Activated CD8-positive, alpha-beta T cell treated with anti-CD3 and anti-CD28 coated beads, Interleukin-2, amount 10 ng/mL, durations not matched to agents 7 days and 5 days (primary cell): Measurements from ENCODE around the gene ERC2. TPM values are rescaled to one million over a fixed set of nuclear protein-coding genes. Genes with fewer than 3 reads are reported as not detected.

Experiments used
- ATAC-seq: fragments of 150-1000 bp; cut with Tn5 transposase; one replicate; pipeline ENCODE4 v1.10.0; 2021; ENCODE audit warnings: moderate library complexity
- CTCF ChIA-PET: fragments of 350-600 bp; sonication (Branson Sonifier 250); formaldehyde crosslinking; loops from one replicate; lab custom pipeline; 2021; ENCODE audit warnings: antibody characterized with exemption; lab: Charles Lee
- POLR2A ChIA-PET: fragments of 350-600 bp; sonication (Branson Sonifier 250); formaldehyde crosslinking; loops from one replicate; lab custom pipeline; 2021; ENCODE audit warnings: antibody characterized with exemption; lab: Charles Lee
- DNase-seq: peaks from one replicate; pipeline ENCODE4 v3.0.0-alpha.2; 2020
- H3K27ac Mint-ChIP-seq: one replicate; pipeline ENCODE4 v1.8.0; 2021; ENCODE audit warnings: mild to moderate bottlenecking, mixed read lengths
- H3K27me3 Mint-ChIP-seq: one replicate; pipeline ENCODE4 v1.8.0; 2021; ENCODE audit warnings: low read depth, mixed read lengths
- H3K36me3 Mint-ChIP-seq: one replicate; pipeline ENCODE4 v1.8.0; 2021; ENCODE audit warnings: low read depth, mixed read lengths
- H3K4me1 Mint-ChIP-seq: one replicate; pipeline ENCODE4 v1.8.0; 2021; ENCODE audit warnings: low read depth, mixed read lengths
- H3K4me3 Mint-ChIP-seq: one replicate; pipeline ENCODE4 v1.8.0; 2021; ENCODE audit warnings: mild to moderate bottlenecking, mixed read lengths
- H3K9me3 Mint-ChIP-seq: one replicate; pipeline ENCODE4 v1.8.0; 2022; ENCODE audit warnings: mixed read lengths; ENCODE audit not compliant: insufficient read depth
- total RNA-seq, 2 experiments: library from RNA; stranded (reverse); gene quantifications; one replicate each; pipeline ENCODE4 v1.2.3, GENCODE V29; 2021

The ERC2 gene
- total RNA-seq, 2 experiments from 2014 or later: not detected

DNA sequence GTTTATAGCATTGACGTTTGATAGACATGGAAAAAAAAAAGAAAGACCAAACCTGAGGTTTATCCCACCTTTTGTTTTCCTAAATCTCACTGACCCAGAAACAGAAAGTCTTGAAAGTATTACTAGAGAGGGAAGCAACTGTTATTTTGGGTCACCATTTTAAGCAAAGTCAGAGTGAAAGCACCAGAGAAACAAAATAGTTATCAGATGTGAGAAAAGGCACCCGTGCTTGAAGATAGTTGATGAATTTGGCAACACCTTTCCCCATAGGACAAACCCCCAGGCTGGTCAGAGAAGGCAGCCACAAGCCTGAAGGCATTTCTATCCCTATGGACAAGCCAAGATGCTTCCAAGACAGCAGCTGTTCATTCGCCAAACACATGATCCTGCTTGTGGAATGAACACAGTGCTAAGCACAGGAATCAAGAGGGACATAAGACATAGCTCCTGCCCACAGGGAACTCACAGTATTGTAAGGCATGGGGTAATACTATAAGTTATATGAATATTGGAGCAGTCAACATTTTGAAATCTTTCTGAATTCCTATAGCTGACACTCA lies 170.9 kb downstream of the ERC2 start:
- ChIA-PET POLR2A (no interaction called here), CTCF (no interaction called here)
- no peaks in the 10 kb centered on the region for H3K36me3 Mint-ChIP-seq
- H3K9me3 Mint-ChIP-seq: no peaks in the 10 kb centered on the region
- peaks cover 3% of the 10 kb centered on the region for H3K27me3 Mint-ChIP-seq
- H3K4me1 Mint-ChIP-seq: no peaks in the 10 kb centered on the region
- DNase-seq (no peak), ATAC-seq (no peak)
- no peak overlapping the region for H3K4me3 Mint-ChIP-seq
- H3K27ac Mint-ChIP-seq: no peak overlapping the region

DNA sequence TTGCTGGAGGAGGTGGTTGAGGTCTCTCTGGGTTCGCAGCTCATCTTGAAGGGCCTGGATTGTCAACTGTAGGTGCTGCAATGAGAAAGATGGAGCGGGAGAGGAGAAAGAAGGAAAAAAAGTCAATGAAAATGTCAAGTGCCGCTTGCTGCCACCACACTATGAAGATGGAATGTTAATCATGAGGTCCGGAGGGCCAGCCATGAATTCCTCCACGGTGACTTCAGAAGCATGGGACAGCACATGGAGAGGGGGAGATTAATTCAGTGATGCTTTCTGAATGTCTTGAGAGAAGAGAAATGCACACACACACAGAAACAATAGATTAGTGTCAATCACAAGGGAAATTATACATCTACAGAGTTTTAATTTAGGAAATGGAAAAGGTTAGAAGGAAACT lies 171.9 kb downstream of the ERC2 start:
- no peak for ATAC-seq
- CTCF ChIA-PET: no interaction called here
- Mint-ChIP-seq H3K27me3 (peaks cover 2% of the 10 kb centered on the region), H3K36me3 (no peaks in the 10 kb centered on the region), H3K4me1 (peaks cover 3% of the 10 kb centered on the region), H3K9me3 (no peaks in the 10 kb centered on the region), H3K4me3 (no peak overlapping the region), H3K27ac (no peak overlapping the region)
- no peak for DNase-seq
- POLR2A ChIA-PET: no interaction called here

DNA sequence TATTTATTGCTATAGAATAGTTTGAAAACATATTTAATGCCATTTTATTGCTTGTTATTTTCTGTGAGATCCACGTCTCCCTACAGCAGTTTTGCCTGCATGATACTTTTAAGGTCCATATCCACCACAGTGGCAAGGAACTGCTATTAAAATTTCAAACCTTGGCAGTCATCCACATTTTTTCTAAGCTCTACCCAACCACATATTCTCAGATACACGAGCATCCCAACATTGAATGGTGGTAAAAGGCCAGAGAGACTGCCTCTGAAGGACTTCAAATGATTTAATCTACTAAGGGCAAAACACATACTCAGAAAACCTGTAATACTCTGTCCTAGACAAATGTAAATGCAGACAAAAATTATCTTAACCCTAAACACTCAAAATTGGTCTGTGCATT lies 173.1 kb downstream of the ERC2 start:
- CTCF ChIA-PET: no interaction called here
- DNase-seq: no peak
- POLR2A ChIA-PET: no interaction called here
- no peak overlapping the region for H3K27ac Mint-ChIP-seq
- H3K4me1 Mint-ChIP-seq: peaks cover 10% of the 10 kb centered on the region
- H3K9me3 Mint-ChIP-seq: no peaks in the 10 kb centered on the region
- no peak overlapping the region for H3K4me3 Mint-ChIP-seq
- no peak for ATAC-seq
- H3K36me3 Mint-ChIP-seq: no peaks in the 10 kb centered on the region
- H3K27me3 Mint-ChIP-seq: no peaks in the 10 kb centered on the region

DNA sequence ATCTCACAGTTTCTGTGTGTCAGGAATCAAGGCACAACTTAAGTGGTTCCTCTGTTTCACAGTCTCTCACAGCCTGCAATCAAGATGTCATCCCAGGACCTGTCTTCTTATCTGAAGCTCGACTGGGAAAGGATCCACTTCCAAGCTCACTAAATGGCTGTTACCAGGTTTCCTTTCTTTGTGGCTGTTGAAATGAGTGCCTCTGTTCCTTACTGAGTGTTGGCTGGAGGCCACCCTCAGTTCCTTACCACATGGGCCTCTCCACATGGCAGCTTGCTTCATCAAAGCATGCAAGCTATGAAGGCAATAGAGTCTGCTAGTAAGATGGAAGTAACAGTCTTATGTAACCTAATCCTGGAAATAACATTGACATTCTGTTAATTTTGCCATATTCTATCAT lies 174.0 kb downstream of the ERC2 start:
- H3K4me3 Mint-ChIP-seq: no peak overlapping the region
- DNase-seq (no peak), ATAC-seq (no peak)
- H3K36me3 Mint-ChIP-seq: no peaks in the 10 kb centered on the region
- no peaks in the 10 kb centered on the region for H3K9me3 Mint-ChIP-seq
- peaks cover 19% of the 10 kb centered on the region for H3K4me1 Mint-ChIP-seq
- ChIA-PET CTCF (interaction anchor here (4.8 kb wide), 1 partner anchor 10 kb away, joined by 22 read pairs; no protein-coding TSS in a partner anchor), POLR2A (no interaction called here)
- no peak overlapping the region for H3K27ac Mint-ChIP-seq
- H3K27me3 Mint-ChIP-seq: no peaks in the 10 kb centered on the region

DNA sequence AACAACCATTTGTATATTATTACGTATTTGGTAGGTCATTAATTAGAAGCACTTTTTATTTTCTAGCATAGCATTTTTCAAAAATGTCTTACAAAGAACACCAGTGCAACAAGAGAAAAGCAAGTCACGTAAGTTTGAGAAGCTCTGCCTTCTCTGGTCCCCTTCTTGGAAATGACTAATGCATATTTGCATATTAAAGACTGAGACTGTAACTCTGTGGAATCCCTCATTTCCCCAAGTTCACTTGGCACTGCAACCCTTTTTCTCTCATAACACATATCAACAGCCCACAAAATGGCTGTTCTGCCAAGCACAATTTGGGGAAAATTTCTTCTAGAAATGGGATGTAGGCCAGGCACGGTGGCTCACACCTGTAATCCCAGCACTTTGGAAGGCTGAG lies 176.3 kb downstream of the ERC2 start:
- Mint-ChIP-seq H3K27ac (no peak overlapping the region), H3K36me3 (no peaks in the 10 kb centered on the region), H3K27me3 (no peaks in the 10 kb centered on the region), H3K9me3 (no peaks in the 10 kb centered on the region), H3K4me1 (peaks cover 23% of the 10 kb centered on the region), H3K4me3 (no peak overlapping the region)
- DNase-seq (no peak), ATAC-seq (no peak)
- ChIA-PET POLR2A (no interaction called here), CTCF (interaction anchor here (1.7 to 4.8 kb wide), 2 partner anchors 12 to 40 kb away, joined by 3 to 22 read pairs; no protein-coding TSS in a partner anchor)

DNA sequence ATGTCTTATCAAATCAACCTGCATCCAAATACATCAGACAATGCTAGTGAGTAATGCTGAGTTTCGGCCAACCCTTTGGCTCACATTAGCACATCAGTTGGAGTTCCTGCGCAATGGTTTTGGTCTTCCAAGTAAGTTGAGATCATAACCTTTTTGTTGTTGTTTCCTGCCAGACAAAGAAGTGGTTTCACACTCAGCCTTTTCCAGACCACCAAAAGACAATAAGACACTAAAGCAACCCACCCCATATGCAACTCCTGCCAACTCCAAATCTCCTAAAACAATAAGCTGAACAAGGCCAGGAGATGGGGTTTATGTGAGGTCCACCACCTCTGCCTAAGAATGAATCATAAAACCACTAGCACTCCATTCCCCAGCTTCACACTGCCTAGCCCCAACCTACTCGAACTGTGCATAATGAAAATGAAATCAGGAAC lies 177.0 kb downstream of the ERC2 start:
- ATAC-seq (peak; percentile 71), DNase-seq (no peak)
- H3K27ac Mint-ChIP-seq: no peak overlapping the region
- CTCF ChIA-PET: interaction anchor here (1.7 to 4.8 kb wide), 2 partner anchors 13 to 40 kb away, joined by 3 to 22 read pairs; no protein-coding TSS in a partner anchor
- H3K36me3 Mint-ChIP-seq: no peaks in the 10 kb centered on the region
- H3K9me3 Mint-ChIP-seq: no peaks in the 10 kb centered on the region
- H3K4me3 Mint-ChIP-seq: no peak overlapping the region
- no peaks in the 10 kb centered on the region for H3K27me3 Mint-ChIP-seq
- POLR2A ChIA-PET: no interaction called here
- H3K4me1 Mint-ChIP-seq: peaks cover 23% of the 10 kb centered on the region

DNA sequence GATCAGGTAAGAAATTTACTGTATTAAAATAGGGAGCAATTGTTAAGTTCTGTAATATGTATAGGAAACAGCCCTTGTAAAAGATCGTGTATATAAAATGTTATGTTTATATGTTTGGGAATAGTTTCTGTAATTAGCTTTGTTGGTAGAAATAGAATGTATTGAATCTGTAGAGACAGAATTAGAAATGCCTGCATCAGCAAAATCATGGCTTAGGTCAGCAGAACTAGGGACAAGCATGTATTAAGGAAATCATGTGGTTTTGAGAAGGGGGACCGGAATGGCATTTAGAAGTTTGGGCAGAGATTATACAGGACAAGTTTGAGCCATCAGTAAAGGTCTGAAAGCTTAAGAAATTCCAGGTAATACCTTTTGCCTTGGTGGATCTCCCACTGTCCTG lies 177.9 kb downstream of the ERC2 start:
- DNase-seq (no peak), ATAC-seq (no peak)
- Mint-ChIP-seq H3K4me1 (peaks cover 23% of the 10 kb centered on the region), H3K36me3 (no peaks in the 10 kb centered on the region), H3K27me3 (no peaks in the 10 kb centered on the region), H3K9me3 (no peaks in the 10 kb centered on the region), H3K4me3 (no peak overlapping the region), H3K27ac (no peak overlapping the region)
- CTCF ChIA-PET: interaction anchor here (4.8 kb wide), 1 partner anchor 13 kb away, joined by 22 read pairs; no protein-coding TSS in a partner anchor
- POLR2A ChIA-PET: no interaction called here

DNA sequence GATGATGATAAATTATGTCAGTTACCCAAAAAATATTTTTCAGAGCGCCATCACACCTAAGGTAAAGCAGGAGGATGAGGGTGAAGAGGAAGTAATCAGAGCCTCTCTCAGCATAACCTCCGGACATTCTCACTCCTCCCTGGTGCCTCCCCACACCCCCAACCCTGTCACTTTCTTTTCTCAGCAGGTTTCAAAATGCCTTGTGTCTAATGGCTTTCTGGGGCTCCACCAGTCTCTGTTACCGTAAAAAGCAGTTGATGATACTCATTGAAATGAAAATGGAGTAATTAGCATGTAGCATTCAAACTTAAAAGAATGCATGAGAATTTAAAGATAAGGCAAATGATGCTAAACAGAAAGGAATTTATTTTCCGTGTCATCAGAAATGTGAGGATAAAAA lies 180.0 kb downstream of the ERC2 start:
- DNase-seq: no peak
- H3K36me3 Mint-ChIP-seq: no peaks in the 10 kb centered on the region
- POLR2A ChIA-PET: no interaction called here
- peaks cover 23% of the 10 kb centered on the region for H3K4me1 Mint-ChIP-seq
- ATAC-seq: no peak
- peaks cover 3% of the 10 kb centered on the region for H3K27me3 Mint-ChIP-seq
- no peak overlapping the region for H3K4me3 Mint-ChIP-seq
- H3K9me3 Mint-ChIP-seq: no peaks in the 10 kb centered on the region
- CTCF ChIA-PET: interaction anchor here (0.6 kb wide), 1 partner anchor 43 kb away, joined by 3 read pairs; no protein-coding TSS in a partner anchor
- H3K27ac Mint-ChIP-seq: no peak overlapping the region

DNA sequence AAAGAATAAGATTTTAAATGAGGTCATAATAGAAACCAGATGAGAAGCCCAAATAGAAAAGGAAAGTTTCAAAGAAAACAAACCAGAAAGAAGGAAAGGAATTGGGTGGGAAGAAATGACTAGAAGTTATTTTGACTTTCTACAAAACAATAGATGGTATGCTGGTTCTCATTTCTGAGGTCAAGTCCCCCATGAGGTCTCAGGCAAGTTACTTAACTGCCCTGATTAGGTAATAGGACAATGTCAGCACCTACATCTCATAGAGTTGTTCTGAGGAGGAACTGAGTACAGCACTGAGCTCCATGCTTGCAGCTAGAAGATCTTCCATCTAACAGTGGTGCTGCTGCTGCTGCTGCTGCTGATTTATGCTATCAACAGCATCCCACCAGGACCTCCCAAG lies 185.9 kb downstream of the ERC2 start:
- Mint-ChIP-seq H3K27ac (no peak overlapping the region), H3K36me3 (no peaks in the 10 kb centered on the region), H3K27me3 (peaks cover 8% of the 10 kb centered on the region), H3K9me3 (no peaks in the 10 kb centered on the region), H3K4me1 (no peaks in the 10 kb centered on the region), H3K4me3 (no peak overlapping the region)
- no peak for DNase-seq
- no peak for ATAC-seq
- ChIA-PET POLR2A (no interaction called here), CTCF (interaction anchor here (1.9 kb wide), 1 partner anchor 21 kb away, joined by 4 read pairs; no protein-coding TSS in a partner anchor)

DNA sequence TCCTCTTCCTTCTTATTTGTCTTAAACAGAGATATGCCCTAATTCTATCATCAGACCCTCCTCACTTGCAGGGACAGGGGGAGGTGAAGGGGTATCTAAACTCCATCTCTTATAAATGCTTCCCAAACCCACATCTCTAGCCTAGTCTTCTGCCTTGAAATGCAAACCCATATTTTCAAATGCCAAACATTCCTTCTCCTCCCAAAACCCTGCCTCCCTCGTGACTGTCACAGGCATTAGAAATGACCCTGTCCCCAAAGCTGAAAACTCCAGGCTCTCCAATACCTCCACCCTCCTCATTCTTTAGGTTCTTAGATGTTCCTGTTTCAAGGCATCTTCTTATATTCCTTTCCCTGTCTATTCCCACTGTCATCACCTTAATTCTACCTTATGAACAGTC lies 191.0 kb downstream of the ERC2 start:
- no peak overlapping the region for H3K27ac Mint-ChIP-seq
- H3K36me3 Mint-ChIP-seq: no peaks in the 10 kb centered on the region
- DNase-seq (no peak), ATAC-seq (no peak)
- H3K27me3 Mint-ChIP-seq: peaks cover 2% of the 10 kb centered on the region
- POLR2A ChIA-PET: no interaction called here
- H3K9me3 Mint-ChIP-seq: no peaks in the 10 kb centered on the region
- H3K4me3 Mint-ChIP-seq: no peak overlapping the region
- CTCF ChIA-PET: no interaction called here
- no peaks in the 10 kb centered on the region for H3K4me1 Mint-ChIP-seq

DNA sequence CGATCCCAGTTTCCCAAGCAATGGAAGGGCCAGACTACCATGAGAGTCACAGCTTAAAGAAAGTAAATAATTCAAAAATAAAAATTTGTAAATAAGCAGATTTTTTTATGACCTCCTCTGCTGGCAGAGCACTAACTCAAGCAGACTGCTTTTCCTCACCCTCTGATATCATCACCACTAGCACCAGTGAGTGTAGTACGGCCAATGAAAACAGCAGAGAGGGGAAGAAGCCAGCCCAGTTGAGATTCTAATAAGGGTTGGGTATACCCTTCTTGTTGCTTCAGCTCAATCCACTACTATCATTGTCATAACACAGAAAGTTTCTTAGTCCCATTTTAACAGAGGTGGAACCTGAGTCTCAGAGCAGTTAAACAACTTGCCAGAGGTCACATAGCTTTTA lies 193.1 kb downstream of the ERC2 start:
- Mint-ChIP-seq H3K9me3 (no peaks in the 10 kb centered on the region), H3K27me3 (peaks cover 2% of the 10 kb centered on the region), H3K4me3 (no peak overlapping the region), H3K4me1 (no peaks in the 10 kb centered on the region), H3K36me3 (no peaks in the 10 kb centered on the region), H3K27ac (no peak overlapping the region)
- ChIA-PET CTCF (no interaction called here), POLR2A (no interaction called here)
- no peak for ATAC-seq
- DNase-seq: no peak

DNA sequence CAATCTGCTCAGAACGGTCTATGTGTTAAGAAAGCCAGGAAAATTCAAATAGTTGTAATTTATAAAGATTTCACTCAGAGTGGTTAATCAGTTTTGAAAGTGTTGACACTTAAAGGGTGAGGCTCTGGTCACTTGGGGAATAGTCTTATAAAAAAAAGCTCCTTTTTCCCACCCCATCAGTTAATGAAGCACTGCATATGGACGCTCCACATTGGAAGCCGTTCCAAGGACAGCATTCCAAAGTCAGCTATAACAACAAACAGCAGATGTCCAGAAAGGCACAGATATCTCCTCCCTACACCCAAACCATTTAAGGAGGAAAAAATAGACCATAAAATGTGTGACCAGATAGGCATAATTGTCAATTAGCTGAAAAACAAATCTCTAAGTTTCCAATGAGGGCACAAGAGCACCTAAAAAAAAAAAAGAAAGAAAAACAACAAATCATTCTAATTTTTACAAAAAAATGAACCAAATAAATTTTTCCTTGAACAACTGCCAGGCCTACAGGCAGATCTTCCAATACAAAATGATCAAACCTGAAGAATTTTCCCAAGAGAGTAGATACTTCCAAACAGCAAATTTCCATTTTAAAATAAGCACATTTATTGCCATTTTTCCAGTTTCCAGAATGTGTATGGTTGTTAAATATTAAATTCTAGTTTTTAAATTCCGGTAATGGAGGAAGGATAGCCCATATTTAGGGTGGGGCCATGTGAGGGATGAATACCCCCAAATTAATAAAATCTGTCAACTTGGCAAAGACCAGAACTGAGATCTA lies 198.3 kb downstream of the ERC2 start:
- Mint-ChIP-seq H3K27me3 (peaks cover 10% of the 10 kb centered on the region), H3K4me3 (no peak overlapping the region), H3K36me3 (no peaks in the 10 kb centered on the region), H3K27ac (no peak overlapping the region), H3K9me3 (no peaks in the 10 kb centered on the region), H3K4me1 (no peaks in the 10 kb centered on the region)
- ATAC-seq (no peak), DNase-seq (no peak)
- POLR2A ChIA-PET: no interaction called here
- CTCF ChIA-PET: interaction anchor here (0.7 kb wide), 1 partner anchor 18 kb away, joined by 3 read pairs; no protein-coding TSS in a partner anchor
